GM19099 (cell line): ENCODE measurements around the gene L3HYPDH.

Source experiments
- POLR2A ChIP-seq: IDR thresholded peaks from 3 replicates; pipeline ENCODE4 v1.6.1; 2011; ENCODE audit warnings: low read depth; ENCODE audit not compliant: insufficient read length; ENCODE audit errors: extremely low read depth

Gene L3HYPDH

DNA sequence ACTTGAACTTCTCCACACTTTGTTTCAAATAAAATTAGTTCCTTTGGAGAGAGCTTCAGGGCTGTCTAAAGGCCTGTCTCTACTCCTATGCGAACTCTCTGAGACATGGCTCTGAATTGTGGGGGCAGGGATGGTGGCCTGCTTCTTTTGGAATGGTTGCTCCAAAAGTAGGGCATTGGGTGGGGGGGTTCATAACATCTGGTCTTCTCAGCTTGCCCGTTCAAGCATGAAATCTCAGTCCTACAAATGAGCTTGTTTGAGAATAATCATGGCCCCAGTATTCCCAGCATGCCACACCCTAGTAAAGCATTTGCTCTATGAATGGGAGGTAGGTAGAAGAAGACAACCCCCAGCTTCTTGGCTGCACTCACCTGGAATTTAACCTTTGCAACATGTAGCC, 25.7 kb downstream of the L3HYPDH start:
- TF ChIP-seq POLR2A = no peak

DNA sequence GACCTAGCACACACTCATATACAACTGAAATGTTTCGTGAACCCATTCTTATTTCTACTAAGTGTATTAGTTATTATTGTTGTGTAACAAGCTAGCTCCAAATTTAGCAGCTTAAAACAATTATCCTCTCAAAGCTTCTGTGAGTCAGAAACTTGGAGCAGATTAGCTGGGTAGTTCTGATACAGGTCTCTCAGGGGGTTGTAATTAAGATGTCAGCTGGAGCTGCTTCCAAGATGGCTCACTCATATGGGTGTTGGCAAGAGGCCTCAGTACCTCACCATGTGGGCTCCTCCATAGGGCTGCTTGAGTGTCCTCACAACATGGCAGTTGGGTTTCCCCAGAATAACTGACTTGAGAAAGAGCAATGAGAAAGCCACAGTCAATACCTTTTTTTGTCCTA, 28.8 kb downstream of the L3HYPDH start:
- TF ChIP-seq POLR2A = no peak

DNA sequence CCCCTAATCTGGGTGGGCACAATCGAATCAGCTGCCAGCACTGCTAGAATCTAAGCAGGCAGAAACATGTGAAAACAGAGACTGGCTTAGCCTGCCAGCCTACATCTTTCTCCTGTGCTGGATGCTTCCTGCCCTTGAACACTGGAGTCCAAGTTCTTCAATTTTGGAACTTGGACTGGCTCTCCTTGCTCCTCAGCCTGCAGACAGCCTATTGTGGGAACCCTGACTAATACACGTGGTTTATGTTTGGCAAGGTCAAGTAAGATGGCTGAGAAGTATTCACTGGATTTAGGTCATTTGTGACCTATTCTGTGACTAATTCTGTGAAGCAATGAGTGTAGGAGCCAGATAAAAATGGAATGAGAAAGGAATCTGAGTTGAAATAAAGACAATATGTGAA, 30.1 kb downstream of the L3HYPDH start:
- TF ChIP-seq POLR2A = no peak

DNA sequence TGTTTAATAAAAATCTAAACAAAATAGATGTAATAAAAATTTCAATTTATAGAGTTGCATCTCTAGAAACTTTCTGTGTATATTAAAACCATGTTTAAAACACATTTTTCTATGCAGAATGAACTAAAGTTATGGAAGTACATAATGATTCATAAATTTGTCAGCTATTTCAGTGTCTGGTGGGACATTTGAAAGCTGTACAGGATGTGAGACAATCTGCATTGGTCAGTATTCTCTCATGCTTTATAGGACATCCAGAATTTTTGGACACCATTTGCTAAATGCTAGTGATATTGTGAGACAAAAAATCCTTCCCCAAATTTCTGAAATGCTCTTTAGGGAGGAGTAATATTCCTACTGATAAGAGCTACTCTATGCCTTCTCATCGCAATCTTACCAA, 32.4 kb downstream of the L3HYPDH start:
- no peak for TF ChIP-seq POLR2A

DNA sequence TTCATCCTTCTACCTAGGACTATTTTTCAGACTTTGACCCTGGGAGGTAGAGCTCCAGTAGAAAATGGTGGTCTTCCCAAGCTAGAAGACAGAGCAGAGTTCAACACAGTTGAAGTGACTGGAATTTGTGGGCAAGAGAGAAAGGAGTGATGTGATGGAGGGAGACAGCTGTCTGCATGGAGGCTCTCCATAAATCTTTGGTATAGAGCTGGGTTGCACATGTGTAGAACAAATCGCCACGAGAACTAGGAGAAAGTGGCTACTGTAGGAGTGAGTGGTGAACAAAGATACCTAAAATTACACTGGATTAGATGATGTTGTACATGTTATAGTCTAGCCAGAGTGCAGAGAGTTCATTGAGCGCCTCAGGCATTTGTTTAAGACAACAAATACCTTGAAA, 33.5 kb downstream of the L3HYPDH start:
- no peak for TF ChIP-seq POLR2A

DNA sequence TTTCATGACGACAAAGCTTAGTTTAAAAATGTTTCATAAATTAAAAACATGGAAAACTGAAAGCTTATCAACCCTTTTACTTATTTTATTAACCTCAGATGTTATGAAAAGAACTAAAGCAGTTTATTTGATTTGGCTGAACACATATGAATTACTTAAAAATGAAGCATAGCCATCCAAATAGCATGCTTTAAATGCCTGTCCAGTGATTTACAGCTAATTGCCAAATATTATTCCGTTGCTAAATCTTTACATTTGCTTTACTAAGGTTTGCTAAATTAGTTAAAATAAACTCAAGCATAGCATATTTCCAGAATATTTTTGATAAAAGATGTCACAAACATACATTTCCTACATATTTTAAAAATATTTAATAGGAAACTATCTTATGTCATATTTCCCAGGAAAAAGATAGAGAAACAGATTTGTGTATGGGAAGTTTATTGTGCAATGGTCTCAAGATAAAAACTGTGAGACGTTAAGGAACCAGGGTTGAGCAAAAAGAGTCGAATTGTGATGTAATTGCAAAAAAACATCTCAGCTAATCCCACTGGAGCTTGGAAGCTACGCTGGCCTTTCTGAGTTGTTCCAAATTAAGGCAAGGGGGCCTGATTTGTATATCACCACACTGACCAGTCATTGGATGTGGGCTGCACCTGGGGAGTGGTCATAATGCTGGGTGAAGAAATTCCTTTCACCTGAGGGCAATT, 44.8 kb downstream of the L3HYPDH start:
- no peak for TF ChIP-seq POLR2A

DNA sequence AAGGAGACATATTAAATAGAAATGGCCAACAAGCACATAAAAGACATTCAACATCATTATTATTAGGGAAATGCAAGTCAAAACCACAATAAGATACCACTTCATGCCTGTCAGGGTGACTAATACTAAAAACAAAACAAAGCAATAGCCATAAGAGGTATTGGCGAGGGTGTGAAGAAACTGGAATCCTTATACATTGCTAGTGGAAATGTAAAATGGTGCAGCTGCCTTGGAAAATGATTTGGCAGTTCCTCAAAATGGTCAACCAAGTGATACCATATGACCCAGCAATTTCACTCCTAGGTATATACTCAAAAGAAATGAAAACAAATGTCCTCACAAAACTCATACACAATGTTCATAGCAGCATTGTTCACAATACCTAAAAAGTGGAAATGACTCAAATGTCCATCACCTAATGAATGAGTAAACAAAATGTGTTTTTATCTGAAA, 46.0 kb downstream of the L3HYPDH start:
- no peak for TF ChIP-seq POLR2A

DNA sequence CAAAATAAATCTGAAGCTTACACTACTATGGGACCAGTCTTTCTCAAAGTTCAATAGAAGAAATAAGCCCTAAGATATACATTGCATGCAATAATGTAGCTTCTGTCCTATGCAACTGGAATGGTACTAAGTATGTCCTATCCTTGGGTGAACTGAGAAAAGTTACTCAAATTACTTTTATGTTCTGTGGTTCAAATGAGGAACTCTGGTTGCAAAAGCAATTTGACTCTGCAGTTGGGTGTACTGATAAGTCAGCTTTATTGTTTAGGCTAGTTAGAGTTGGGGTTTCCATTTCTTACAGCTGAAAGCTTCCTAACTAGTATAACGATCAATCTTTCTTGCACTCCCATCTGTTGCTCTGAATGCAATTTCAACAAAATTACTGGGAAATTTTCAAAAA, 48.2 kb downstream of the L3HYPDH start:
- no peak for TF ChIP-seq POLR2A

DNA sequence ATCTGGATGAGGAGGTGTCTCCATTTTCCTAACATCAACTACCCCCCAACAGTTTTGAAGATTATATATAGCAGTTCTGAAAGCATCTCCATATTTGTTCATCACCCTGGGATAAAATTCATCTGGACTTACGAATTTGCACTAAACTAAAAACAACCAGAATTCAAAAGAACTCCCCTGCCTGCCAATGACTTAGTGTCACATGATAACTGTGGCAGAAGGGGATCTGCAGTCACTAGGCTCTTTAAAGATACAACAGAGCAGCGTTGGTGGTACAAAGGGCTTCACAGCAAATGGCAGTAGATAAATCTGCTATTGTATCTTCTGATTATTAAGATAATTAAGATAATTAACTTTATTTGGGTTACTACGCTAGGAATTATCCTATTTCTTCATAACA, 49.1 kb downstream of the L3HYPDH start:
- TF ChIP-seq POLR2A = no peak

DNA sequence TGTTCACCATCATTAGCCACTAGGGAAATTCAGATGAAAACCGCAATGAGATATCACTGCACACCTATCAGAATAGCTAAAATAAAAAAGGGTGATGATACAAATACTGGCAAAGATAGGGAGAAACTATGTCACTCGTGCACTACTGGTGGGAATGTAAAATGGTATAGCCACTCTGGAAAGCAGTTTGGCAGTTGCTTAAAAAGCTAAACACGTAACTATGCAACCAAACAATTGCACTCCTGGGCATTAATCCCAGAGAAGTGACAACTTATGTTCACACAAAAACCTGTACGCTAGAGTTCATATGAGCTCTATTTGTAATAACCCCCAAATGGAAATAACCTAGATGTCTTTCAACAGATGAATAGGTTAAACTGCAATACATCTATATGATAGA, 54.4 kb downstream of the L3HYPDH start:
- TF ChIP-seq POLR2A = no peak

DNA sequence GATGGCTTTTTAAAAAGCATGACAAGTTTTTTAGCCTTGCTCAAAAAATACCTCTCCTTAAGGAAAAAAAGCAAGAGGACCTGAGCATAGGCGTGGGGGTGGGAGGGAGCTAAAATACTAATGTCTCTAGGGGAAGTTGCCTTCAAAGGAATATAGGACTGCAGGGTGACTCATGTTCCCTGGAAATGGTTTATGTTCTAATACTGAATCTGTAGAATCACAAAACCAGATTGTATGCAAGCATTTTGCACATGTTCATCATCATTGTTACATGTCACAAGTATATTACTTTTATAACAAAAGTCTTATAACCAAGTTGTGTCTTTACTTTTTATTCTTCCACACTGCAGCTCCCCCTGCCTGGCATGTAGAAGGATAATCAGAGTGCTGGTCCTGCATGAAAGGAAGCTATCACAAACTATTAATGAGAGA, 55.6 kb downstream of the L3HYPDH start:
- no peak for TF ChIP-seq POLR2A

DNA sequence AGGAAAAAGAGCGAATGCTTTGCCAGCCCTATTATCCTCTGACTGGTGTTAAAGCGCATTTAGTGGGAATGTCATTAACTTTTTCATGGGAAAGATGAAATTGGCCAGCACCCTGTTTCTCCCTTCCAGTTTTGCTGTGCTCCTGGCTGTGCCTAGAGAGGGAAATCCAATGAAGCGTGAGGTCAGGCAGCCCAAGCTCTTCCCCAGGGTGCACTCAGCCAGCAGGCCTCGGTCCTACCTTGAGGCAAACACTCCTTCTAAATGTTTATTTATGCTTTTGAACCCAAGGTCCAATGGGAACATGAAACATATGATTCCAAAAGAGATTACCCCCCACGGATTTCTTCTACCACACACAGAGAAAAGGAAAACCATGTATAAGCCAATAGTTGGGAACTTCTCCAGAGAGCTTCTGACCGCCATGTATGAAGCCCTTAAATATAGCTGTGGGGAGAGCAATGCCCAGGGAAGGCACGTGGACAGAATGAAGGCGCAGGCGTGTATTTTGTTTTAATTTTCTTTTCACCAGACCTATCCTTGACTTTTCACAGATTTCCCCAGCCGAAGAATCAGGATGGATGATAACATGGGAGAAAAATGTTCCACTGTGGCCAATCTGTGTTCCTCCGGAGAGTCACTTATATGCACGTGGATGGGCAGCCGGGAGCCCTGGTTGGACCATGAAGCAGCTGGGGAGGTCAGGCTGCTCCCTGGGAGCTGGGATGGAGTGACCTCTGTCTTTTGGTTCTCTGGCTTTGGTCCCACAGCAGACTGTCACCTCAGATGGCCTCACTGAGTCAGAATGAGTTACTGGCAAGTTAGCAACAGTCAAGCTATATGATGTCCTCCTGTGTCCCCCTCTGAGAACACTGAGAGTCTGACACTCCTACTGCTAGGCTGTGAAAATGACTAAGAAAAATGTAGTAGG, 56.3 kb downstream of the L3HYPDH start:
- no peak for TF ChIP-seq POLR2A

DNA sequence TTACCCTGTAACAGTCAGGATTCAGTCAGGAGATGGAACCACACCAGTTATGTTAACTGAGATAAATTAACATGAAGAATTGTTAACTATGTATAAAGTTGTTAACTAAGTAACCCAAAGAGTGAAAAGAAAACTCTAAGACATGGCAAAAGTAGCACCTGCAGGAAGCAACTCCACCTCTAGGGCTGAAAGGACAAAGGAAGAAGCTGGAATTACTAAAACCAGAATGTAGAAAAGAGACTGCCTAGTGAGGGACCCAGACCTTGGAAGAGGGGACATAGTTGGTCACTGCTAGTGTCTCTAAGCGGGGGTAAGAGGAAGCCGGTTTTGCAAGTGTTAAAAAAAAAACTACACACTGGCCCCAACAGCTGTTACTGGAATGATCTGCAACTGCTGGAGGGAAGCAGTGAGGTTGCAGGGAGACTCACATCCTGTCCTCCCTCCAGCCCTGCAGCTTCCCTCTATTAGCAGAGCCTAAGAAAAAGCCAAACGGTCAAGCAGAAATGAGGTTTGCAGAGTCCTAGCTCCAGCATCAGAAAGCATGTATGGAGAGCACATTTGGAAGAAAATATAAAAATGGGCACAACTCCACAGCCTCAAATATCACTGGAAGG, 58.8 kb downstream of the L3HYPDH start:
- TF ChIP-seq POLR2A = no peak

DNA sequence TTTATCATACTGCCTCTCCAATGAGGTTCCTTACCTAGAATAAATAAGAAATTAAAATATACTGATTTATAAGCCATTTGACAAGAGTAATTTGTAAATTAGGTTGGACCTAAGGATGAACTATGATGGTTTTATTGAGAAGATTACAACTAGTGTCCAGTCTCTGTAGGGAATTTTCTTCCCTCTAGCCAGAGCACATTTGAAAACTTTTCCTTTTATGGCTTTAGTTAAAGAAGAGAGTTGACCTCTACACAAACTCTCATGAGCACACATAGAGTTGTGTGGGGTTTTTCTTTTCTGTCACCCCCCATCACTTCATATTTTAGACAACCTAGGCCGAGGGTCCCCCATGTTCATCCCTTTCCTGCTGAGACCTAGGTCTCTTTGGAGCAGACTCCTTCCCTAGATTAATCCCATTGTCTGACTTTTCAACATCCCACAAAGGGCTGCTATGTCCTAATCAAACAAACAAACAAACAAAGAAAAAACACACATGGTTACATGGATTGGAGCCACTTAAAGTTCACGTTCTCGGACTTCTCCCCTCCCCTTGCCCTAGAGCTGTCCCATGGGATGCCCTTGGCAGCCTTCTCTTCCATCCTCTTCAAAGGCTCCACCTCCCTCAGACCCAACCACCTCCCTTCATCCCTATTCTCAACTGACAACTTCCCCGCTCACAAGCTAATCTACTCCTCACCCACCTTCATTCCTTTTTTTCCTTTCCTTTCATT, 59.7 kb downstream of the L3HYPDH start:
- TF ChIP-seq POLR2A = no peak
